NCI-H2171 (cell line): Measurements from ENCODE around the gene TMTC3.
"Not testable (repeated sequence)": the region's sequence is repeated elsewhere in the genome, so short reads cannot be mapped to it uniquely, and the experiment has no call there.

ENCODE experiments used
- DNase-seq: peaks from one replicate; lab custom pipeline; 2025; lab: John Stamatoyannopoulos, UW

The TMTC3 gene

DNA sequence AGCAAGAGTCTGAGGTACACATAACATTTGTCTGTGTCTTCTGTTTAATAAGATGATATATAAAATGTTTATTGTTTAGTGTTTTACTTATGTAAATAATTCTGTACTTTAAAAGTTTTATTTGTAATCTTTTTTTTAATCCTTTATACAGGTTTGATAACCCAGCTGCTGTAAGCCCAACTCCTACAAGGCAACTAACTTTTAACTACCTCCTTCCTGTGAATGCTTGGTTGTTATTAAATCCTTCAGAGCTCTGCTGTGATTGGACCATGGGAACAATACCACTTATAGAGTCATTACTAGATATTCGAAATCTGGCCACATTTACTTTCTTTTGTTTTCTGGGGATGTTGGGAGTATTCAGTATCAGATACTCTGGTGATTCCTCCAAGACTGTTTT is 24.1 kb downstream of the TMTC3 start:
- no peak for DNase-seq

GRCh38 chr12:88167384-88167783 is 25.3 kb downstream of the TMTC3 start:
- no peak for DNase-seq

- no peak for DNase-seq
Measured at GRCh38 chr12:88172844-88173407, 30.8 kb downstream of the TMTC3 start.

DNA sequence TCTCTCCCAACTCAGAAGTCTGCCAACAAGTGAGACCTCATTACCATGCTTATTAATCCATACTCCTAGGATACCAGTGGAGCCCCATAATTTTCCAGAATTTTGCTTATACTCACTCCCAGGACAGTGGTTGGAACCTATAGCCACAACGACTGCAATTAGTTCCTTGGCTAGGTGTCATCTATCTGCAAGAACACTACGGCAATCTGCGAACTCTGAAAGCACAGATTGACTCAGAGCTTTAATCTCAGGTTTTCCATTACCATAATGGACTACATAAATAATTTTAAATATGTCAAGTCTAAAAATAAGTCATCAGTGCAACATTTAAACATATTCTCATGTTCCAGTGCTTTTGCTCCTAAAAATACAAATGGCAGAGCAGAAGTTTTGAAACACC is 33.4 kb downstream of the TMTC3 start:
- no peak for DNase-seq

DNA sequence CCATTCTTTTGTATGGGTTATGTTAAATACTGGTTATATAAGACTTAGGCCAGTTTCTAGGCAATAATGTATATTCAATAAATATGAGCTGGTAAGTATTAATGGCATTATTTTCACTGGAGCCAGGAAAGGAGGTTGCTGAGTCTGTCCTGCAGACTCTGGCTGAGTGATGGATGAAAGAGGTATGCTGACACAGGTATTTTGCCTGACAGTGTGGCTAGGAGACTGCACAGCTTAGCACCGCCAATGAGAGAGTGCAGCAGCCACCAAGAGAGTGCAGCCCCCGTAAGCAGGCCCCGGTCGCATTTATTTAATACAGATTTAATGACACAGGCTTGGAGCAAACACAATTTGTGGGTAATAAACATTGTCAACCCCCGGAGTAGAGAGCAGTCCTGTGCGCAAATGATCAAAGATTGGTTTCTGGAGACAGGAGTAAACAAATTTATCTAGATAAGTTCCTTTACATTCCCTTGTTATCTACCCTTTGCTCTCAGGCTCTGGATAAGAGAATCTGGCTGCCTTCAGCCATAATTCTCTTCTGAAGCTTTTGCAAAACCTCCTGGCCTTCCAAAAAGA is 37.4 kb downstream of the TMTC3 start:
- DNase-seq, result no peak

DNA sequence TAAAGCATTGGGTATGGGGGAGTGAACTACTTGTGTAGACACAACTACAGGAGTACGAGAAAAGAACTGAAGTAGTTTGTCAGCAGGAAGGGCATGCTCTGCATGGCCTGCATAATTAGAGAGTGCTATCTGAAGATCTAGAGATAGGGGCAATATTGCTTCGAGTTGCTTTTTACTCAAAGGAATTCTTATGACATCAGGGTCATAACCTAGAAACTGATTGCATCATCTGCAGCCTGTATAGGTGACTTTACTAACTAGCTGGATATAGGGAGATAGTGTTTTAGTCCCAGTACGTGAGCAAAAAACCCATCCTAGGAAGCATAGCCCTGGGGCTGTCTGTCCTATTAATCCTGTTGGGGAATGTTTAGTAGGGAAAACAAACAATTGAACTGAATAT is 39.8 kb downstream of the TMTC3 start:
- no peak for DNase-seq

DNA sequence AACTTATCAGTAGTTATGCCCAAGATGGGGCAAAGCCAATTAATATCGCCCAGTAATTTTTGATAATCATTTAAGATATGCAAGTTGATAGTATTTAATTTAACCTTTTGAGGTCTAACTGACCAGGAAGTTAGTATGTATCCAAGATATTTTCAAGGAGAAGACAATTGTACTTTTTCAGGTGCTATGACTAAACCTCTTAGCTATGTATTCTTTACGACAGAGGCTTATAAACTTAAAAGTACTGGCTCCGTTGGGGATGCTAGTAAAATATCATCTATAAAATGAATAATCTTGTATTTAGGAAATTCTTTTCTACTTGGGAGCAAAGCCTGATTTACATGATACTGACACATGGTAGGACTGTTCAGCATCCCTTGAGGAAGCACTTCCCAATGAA is 40.3 kb downstream of the TMTC3 start:
- DNase-seq, result no peak

GRCh38 chr12:88184196-88184595 is 42.1 kb downstream of the TMTC3 start:
- no peak for DNase-seq

DNA sequence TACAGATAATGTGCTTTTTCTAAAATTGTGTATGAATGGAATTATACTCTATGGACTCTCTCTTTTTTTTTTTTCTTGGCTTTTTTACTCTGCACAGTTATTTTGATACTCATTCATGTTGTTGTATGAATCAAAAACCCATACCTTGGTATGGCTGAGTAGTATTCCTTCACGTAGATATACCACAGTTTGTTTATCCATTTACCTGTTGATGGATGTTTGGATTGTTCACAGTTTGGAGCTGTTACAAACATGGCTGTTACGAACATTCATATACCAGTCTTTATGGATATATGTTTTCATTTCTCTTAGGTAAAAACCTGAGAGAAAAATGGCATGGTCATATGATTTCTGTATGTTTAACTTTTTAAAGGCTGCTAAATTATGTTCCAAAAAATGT is 43.2 kb downstream of the TMTC3 start:
- no peak for DNase-seq

GRCh38 chr12:88185988-88186387 is 43.9 kb downstream of the TMTC3 start:
- no peak for DNase-seq

DNA sequence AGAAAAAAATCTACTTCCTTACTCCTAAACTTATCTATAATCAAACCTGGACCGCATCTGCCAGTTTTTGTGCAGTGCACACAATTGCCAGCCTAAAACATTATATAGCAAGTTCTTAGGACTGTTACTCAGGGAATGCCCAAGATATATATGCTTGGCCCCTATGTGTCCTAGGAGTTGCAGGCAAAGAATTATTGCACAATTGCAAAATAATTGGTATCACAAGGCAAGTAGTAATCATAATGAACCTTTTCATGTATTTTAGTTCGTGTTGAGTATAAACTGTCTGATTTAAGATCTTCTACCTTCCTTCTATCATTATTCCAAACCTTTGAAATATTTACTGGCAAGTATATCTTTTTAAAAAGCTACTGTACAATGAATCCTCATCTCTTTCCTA is 45.5 kb downstream of the TMTC3 start:
- no peak for DNase-seq

- DNase-seq, result no peak
Measured at GRCh38 chr12:88188180-88188579, 46.1 kb downstream of the TMTC3 start.

DNA sequence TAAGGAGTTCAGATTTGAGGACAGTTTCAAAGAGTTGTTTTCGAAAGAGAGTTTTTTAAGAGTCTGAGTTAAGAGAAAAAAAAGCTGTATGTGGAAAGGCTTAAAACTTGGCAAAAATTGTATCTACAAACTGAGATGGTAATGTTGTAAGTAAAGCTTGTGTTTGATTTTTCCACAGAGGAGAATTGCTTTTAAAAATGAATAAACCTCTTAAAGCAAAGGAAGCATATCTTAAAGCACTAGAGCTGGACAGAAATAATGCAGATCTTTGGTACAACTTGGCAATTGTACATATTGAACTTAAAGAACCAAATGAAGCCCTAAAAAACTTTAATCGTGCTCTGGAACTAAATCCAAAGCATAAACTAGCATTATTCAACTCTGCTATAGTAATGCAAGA is 50.3 kb downstream of the TMTC3 start:
- no peak for DNase-seq

- DNase-seq, result no peak
Measured at GRCh38 chr12:88194868-88195267, 52.8 kb downstream of the TMTC3 start.

DNA sequence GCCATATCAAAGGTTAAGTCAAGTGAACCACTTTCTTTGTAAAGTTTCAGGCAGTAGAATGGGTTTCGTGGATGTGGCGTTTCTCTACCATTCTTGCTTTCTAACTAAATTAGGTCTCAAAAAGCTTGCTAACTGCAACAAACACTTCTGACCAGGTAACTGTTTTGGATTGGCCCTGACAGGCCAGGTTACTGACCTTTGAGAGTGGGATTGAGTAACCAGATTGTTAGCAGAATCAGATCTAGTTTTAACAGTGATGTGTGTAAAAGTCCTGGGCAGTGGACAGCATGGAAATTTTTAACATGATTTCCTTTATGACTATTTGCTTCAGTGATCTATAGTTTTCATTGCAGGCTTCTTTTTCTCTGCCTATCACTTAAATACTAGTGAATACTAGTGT is 57.9 kb downstream of the TMTC3 start:
- no peak for DNase-seq

- DNase-seq, result no peak
Measured at GRCh38 chr12:88202500-88202899, 60.4 kb downstream of the TMTC3 start.

DNA sequence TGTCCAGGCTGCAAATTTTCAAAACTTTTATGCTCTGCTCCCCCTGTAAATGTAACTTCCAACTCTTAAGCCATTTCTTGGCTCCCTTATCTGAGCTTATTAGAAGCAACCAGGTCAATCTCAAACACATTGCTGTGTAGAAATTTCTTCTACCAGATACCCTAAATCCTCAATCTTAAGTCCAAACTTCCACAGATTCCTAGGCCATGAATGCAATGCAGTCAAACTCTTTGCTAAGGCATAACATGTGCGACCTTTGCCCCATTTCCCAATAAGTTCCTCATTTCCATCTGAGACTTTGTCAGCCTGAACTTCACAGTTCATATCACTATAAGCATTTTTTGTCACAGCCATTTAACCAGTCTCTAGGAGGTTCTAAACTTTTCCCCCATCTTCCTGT is 64.5 kb downstream of the TMTC3 start:
- no peak for DNase-seq

GRCh38 chr12:88207921-88208620 is 66.0 kb downstream of the TMTC3 start:
- no peak for DNase-seq

DNA sequence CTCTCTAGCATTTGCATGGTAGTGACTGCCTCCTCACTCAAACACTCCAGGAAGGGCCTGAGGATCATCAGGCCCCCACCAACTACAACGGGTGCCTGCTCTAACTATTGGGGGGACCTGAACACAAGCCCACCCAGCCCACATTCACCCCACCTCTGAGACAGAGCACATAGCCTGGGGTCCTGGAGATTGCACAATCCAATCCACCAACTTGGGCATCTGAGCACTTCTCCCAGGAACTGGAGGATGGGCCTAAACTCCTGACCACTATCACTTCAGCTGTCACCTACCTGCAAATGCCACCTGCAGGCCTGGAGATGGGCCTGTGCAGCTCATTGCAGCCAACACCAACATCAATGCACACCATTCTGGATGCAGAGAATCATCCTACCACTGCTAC is 66.6 kb downstream of the TMTC3 start:
- DNase-seq, result no peak

GRCh38 chr12:88210311-88210710 is 68.2 kb downstream of the TMTC3 start:
- DNase-seq, result not testable (repeated sequence)

DNA sequence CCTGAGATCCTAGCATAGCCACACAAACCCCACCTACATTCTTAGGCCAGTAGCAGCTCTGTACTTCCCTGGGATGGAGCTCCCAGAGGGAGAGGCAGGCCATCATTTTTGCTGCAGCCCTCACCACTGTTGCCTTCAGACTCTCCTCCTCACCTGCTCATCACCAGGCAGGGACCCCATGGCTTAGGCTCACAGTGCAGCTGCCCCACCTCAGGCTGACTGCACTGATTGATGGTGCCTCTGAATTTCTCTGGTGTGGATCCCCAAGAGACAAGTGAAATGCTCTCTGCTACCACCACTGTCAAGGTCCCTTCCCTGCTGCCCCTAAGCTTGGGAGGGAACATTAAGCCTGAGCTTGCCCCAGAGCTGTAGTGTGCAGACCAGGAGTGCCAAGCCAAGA is 76.2 kb downstream of the TMTC3 start:
- DNase-seq, result no peak

- no peak for DNase-seq
Measured at GRCh38 chr12:88219861-88220260, 77.8 kb downstream of the TMTC3 start.

GRCh38 chr12:88223519-88223918 is 81.4 kb downstream of the TMTC3 start:
- no peak for DNase-seq

DNA sequence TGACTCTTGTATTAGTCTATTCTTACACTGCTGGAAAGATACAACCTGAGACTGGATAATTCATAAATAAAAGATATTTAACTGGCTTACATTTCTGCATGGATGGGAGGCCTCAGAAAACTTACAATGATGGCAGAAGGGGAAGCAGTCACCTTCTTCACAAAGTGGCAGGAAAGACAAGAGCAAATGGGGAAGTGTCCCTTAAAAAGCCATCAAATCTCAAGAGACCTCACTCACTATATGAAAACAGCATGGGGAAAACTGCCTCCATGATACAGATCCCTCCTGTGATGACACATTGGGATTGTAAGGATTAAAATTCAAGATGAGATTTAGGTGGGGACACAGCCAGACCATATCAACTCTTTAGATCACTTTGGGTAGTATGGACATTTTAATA is 83.7 kb downstream of the TMTC3 start:
- no peak for DNase-seq
